ENCODE data around the gene COPS4.
"Not testable (repeated sequence)": the region's sequence is repeated elsewhere in the genome, so short reads cannot be mapped to it uniquely, and the experiment has no call there.

The COPS4 gene

GRCh38 chr4:83010522-83011318 lies 24.3 kb upstream of the COPS4 start, which contains the start of gene LIN54:
Gene LIN54, minus strand, starts transcription at chr4:83010823. Its CDS starts 25,979 bp downstream, at chr4:82984844.
- Histone ChIP-seq H3K4me1 (ENCODE audit: control insufficient read depth, insufficient read depth, low read length) (no peaks in the 10 kb centered on the region), H3K4me3 (ENCODE audit: low read length) (peak within 1 kb of the TSS; percentile 97), H3K36me3 (ENCODE audit: control insufficient read depth, insufficient read depth, low read length) (no peaks in the 10 kb centered on the region), H3K27ac (ENCODE audit: low read length) (no peak within 1 kb of the TSS), H3K27me3 (ENCODE audit: control insufficient read depth, insufficient read depth, low read length) (no peaks in the 10 kb centered on the region; the same call in 1 of the 2 replicates), H3K9me3 (ENCODE audit: control insufficient read depth, insufficient read depth, low read length) (no peaks in the 10 kb centered on the region)
- DNase-seq (ENCODE audit: low read depth, low spot score), result no peak
- WGBS (ENCODE audit: insufficient coverage, insufficient read length), result no CpG with 5 or more reads among the region's 54 CpGs

GRCh38 chr4:83011689-83012199 lies 23.2 kb upstream of the COPS4 start:
- Histone ChIP-seq H3K4me1 (ENCODE audit: control insufficient read depth, insufficient read depth, low read length) (no peaks in the 10 kb centered on the region), H3K27ac (ENCODE audit: low read length) (no peak overlapping the region), H3K27me3 (ENCODE audit: control insufficient read depth, insufficient read depth, low read length) (no peaks in the 10 kb centered on the region; the same call in 1 of the 2 replicates), H3K9me3 (ENCODE audit: control insufficient read depth, insufficient read depth, low read length) (no peaks in the 10 kb centered on the region), H3K4me3 (ENCODE audit: low read length) (peak overlapping the region; percentile 78; the same call in 1 of the 2 replicates), H3K36me3 (ENCODE audit: control insufficient read depth, insufficient read depth, low read length) (no peaks in the 10 kb centered on the region)
- no peak for DNase-seq (ENCODE audit: low read depth, low spot score)
- no CpG with 5 or more reads among the region's 5 CpGs for WGBS (ENCODE audit: insufficient coverage, insufficient read length)

- no peaks in the 10 kb centered on the region; the same call in 1 of the 2 replicates for H3K27me3 ChIP-seq (ENCODE audit: control insufficient read depth, insufficient read depth, low read length)
- no peaks in the 10 kb centered on the region for H3K36me3 ChIP-seq (ENCODE audit: control insufficient read depth, insufficient read depth, low read length)
- H3K27ac ChIP-seq (ENCODE audit: low read length), result no peak overlapping the region
- no CpG with 5 or more reads among the region's 43 CpGs for WGBS (ENCODE audit: insufficient coverage, insufficient read length)
- H3K4me1 ChIP-seq (ENCODE audit: control insufficient read depth, insufficient read depth, low read length), result no peaks in the 10 kb centered on the region
- H3K9me3 ChIP-seq (ENCODE audit: control insufficient read depth, insufficient read depth, low read length), result no peaks in the 10 kb centered on the region
- DNase-seq (ENCODE audit: low read depth, low spot score), result no peak
- peak overlapping the region; percentile 78; the same call in 1 of the 2 replicates for H3K4me3 ChIP-seq (ENCODE audit: low read length)
Observed at GRCh38 chr4:83012200-83012686, 22.7 kb upstream of the COPS4 start.

GRCh38 chr4:83012687-83013419 lies 22.1 kb upstream of the COPS4 start:
- Histone ChIP-seq H3K27ac (ENCODE audit: low read length) (no peak overlapping the region), H3K27me3 (ENCODE audit: control insufficient read depth, insufficient read depth, low read length) (no peaks in the 10 kb centered on the region; the same call in 1 of the 2 replicates), H3K4me3 (ENCODE audit: low read length) (peak overlapping the region; percentile 78; the same call in 1 of the 2 replicates), H3K9me3 (ENCODE audit: control insufficient read depth, insufficient read depth, low read length) (no peaks in the 10 kb centered on the region), H3K4me1 (ENCODE audit: control insufficient read depth, insufficient read depth, low read length) (no peaks in the 10 kb centered on the region), H3K36me3 (ENCODE audit: control insufficient read depth, insufficient read depth, low read length) (no peaks in the 10 kb centered on the region)
- WGBS (ENCODE audit: insufficient coverage, insufficient read length), result no CpG with 5 or more reads among the region's 73 CpGs
- peak; percentile 98 for DNase-seq (ENCODE audit: low read depth, low spot score)

GRCh38 chr4:83013420-83013867 lies 21.5 kb upstream of the COPS4 start:
- Histone ChIP-seq H3K4me3 (ENCODE audit: low read length) (peak overlapping the region; percentile 38; the same call in 1 of the 2 replicates), H3K27me3 (ENCODE audit: control insufficient read depth, insufficient read depth, low read length) (no peaks in the 10 kb centered on the region; the same call in 1 of the 2 replicates), H3K27ac (ENCODE audit: low read length) (no peak overlapping the region), H3K4me1 (ENCODE audit: control insufficient read depth, insufficient read depth, low read length) (no peaks in the 10 kb centered on the region), H3K36me3 (ENCODE audit: control insufficient read depth, insufficient read depth, low read length) (no peaks in the 10 kb centered on the region), H3K9me3 (ENCODE audit: control insufficient read depth, insufficient read depth, low read length) (no peaks in the 10 kb centered on the region)
- no CpG with 5 or more reads among the region's 13 CpGs for WGBS (ENCODE audit: insufficient coverage, insufficient read length)
- no peak for DNase-seq (ENCODE audit: low read depth, low spot score)

GRCh38 chr4:83013902-83014301 lies 21.1 kb upstream of the COPS4 start:
- Histone ChIP-seq H3K27me3 (ENCODE audit: control insufficient read depth, insufficient read depth, low read length) (no peaks in the 10 kb centered on the region; the same call in 1 of the 2 replicates), H3K27ac (ENCODE audit: low read length) (no peak overlapping the region), H3K36me3 (ENCODE audit: control insufficient read depth, insufficient read depth, low read length) (no peaks in the 10 kb centered on the region), H3K9me3 (ENCODE audit: control insufficient read depth, insufficient read depth, low read length) (no peaks in the 10 kb centered on the region), H3K4me1 (ENCODE audit: control insufficient read depth, insufficient read depth, low read length) (no peaks in the 10 kb centered on the region), H3K4me3 (ENCODE audit: low read length) (no peak overlapping the region)
- no peak for DNase-seq (ENCODE audit: low read depth, low spot score)

- Histone ChIP-seq H3K9me3 (ENCODE audit: control insufficient read depth, insufficient read depth, low read length) (no peaks in the 10 kb centered on the region), H3K4me3 (ENCODE audit: low read length) (no peak overlapping the region), H3K4me1 (ENCODE audit: control insufficient read depth, insufficient read depth, low read length) (no peaks in the 10 kb centered on the region), H3K36me3 (ENCODE audit: control insufficient read depth, insufficient read depth, low read length) (no peaks in the 10 kb centered on the region), H3K27me3 (ENCODE audit: control insufficient read depth, insufficient read depth, low read length) (no peaks in the 10 kb centered on the region), H3K27ac (ENCODE audit: low read length) (no peak overlapping the region)
- WGBS (ENCODE audit: insufficient coverage, insufficient read length), result no CpG with 5 or more reads among the region's 3 CpGs
- DNase-seq (ENCODE audit: low read depth, low spot score), result no peak
Observed at GRCh38 chr4:83019794-83020494, 15.0 kb upstream of the COPS4 start.

GRCh38 chr4:83022724-83023450 lies 12.1 kb upstream of the COPS4 start:
- H3K27me3 ChIP-seq (ENCODE audit: control insufficient read depth, insufficient read depth, low read length), result no peaks in the 10 kb centered on the region
- H3K36me3 ChIP-seq (ENCODE audit: control insufficient read depth, insufficient read depth, low read length), result no peaks in the 10 kb centered on the region
- no peak for DNase-seq (ENCODE audit: low read depth, low spot score)
- H3K4me3 ChIP-seq (ENCODE audit: low read length), result no peak overlapping the region
- no peaks in the 10 kb centered on the region for H3K9me3 ChIP-seq (ENCODE audit: control insufficient read depth, insufficient read depth, low read length)
- H3K27ac ChIP-seq (ENCODE audit: low read length), result no peak overlapping the region
- no peaks in the 10 kb centered on the region for H3K4me1 ChIP-seq (ENCODE audit: control insufficient read depth, insufficient read depth, low read length)
- WGBS (ENCODE audit: insufficient coverage, insufficient read length), result no CpG with 5 or more reads among the region's 2 CpGs

- not testable (repeated sequence) for DNase-seq (ENCODE audit: low read depth, low spot score); H3K27ac ChIP-seq (ENCODE audit: low read length); H3K27me3 ChIP-seq (ENCODE audit: control insufficient read depth, insufficient read depth, low read length); H3K36me3 ChIP-seq (ENCODE audit: control insufficient read depth, insufficient read depth, low read length); H3K4me3 ChIP-seq (ENCODE audit: low read length); H3K4me1 ChIP-seq (ENCODE audit: control insufficient read depth, insufficient read depth, low read length); H3K9me3 ChIP-seq (ENCODE audit: control insufficient read depth, insufficient read depth, low read length)
- no CpG with 5 or more reads among the region's 1 CpG for WGBS (ENCODE audit: insufficient coverage, insufficient read length)
Observed at GRCh38 chr4:83023599-83023998, 11.4 kb upstream of the COPS4 start.
